ENCODE results near the gene B3GALNT2.

The B3GALNT2 gene

GRCh38 chr1:235403593-235403992 is 100.7 kb downstream of the B3GALNT2 start:
- no peaks in the 10 kb centered on the region for H4K20me1 ChIP-seq (ENCODE audit: insufficient read depth)
- H3K4me3 ChIP-seq (IDR thresholded peaks at IDR 0.05; ENCODE audit: insufficient read depth, low read depth, low read length): no peak overlapping the region
- no peak for TF ChIP-seq CTCF (conservative IDR thresholded peaks at IDR 0.05; ENCODE audit: low read depth, low read length)
- H3K4me2 ChIP-seq: no peak overlapping the region
- no peak overlapping the region for H2AFZ ChIP-seq (ENCODE audit: low read depth)
- H3K9ac ChIP-seq: no peak overlapping the region
- no peaks in the 10 kb centered on the region for H3K36me3 ChIP-seq (ENCODE audit: insufficient read depth)
- H3K4me1 ChIP-seq (ENCODE audit: low read depth, poor library complexity, severe bottlenecking): no peaks in the 10 kb centered on the region
- no peak overlapping the region for H3K27ac ChIP-seq
- H3K27me3 ChIP-seq (ENCODE audit: insufficient read depth, low read depth): no peaks in the 10 kb centered on the region
- no peaks in the 10 kb centered on the region; the same call in 1 of the 2 replicates for H3K79me2 ChIP-seq (ENCODE audit: insufficient read depth, low read depth)

GRCh38 chr1:235402457-235403200 is 101.6 kb downstream of the B3GALNT2 start:
- Histone ChIP-seq H2AFZ (ENCODE audit: low read depth) (no peak overlapping the region), H3K4me1 (ENCODE audit: low read depth, poor library complexity, severe bottlenecking) (no peaks in the 10 kb centered on the region), H3K27ac (no peak overlapping the region), H3K4me2 (no peak overlapping the region), H4K20me1 (ENCODE audit: insufficient read depth) (no peaks in the 10 kb centered on the region), H3K4me3 (IDR thresholded peaks at IDR 0.05; ENCODE audit: insufficient read depth, low read depth, low read length) (no peak overlapping the region), H3K9ac (no peak overlapping the region), H3K36me3 (ENCODE audit: insufficient read depth) (no peaks in the 10 kb centered on the region), H3K79me2 (ENCODE audit: insufficient read depth, low read depth) (peaks cover 5% of the 10 kb centered on the region; the same call in 1 of the 2 replicates), H3K27me3 (ENCODE audit: insufficient read depth, low read depth) (no peaks in the 10 kb centered on the region)
- no peak for TF ChIP-seq CTCF (conservative IDR thresholded peaks at IDR 0.05; ENCODE audit: low read depth, low read length)

GRCh38 chr1:235401251-235401650 is 103.0 kb downstream of the B3GALNT2 start:
- Histone ChIP-seq H2AFZ (ENCODE audit: low read depth) (no peak overlapping the region), H3K36me3 (ENCODE audit: insufficient read depth) (no peaks in the 10 kb centered on the region), H4K20me1 (ENCODE audit: insufficient read depth) (no peaks in the 10 kb centered on the region), H3K79me2 (ENCODE audit: insufficient read depth, low read depth) (peaks cover 9% of the 10 kb centered on the region; the same call in 1 of the 2 replicates), H3K27ac (no peak overlapping the region), H3K4me3 (IDR thresholded peaks at IDR 0.05; ENCODE audit: insufficient read depth, low read depth, low read length) (no peak overlapping the region), H3K4me2 (no peak overlapping the region), H3K9ac (no peak overlapping the region), H3K4me1 (ENCODE audit: low read depth, poor library complexity, severe bottlenecking) (no peaks in the 10 kb centered on the region), H3K27me3 (ENCODE audit: insufficient read depth, low read depth) (no peaks in the 10 kb centered on the region)
- TF ChIP-seq CTCF (conservative IDR thresholded peaks at IDR 0.05; ENCODE audit: low read depth, low read length): no peak

Data from KMS-11 (cell line).